Osteoblast (primary cell): ENCODE measurements around the gene PPFIBP2. TPM values are rescaled to one million over a fixed set of nuclear protein-coding genes. Genes with fewer than 3 reads are reported as not detected.

Experiments
- DNase-seq: peaks from one replicate; pipeline ENCODE4 v3.0.0; 2011; ENCODE audit warnings: low spot score, mixed read lengths; ENCODE audit not compliant: insufficient read length; ENCODE audit errors: missing footprints
- H2AFZ ChIP-seq: 2 replicates; pipeline ENCODE4 v1.6.0; 2011; ENCODE audit warnings: mild to moderate bottlenecking, low read length
- H3K27ac ChIP-seq: 2 replicates; pipeline ENCODE4 v1.5.1; 2011; ENCODE audit warnings: mild to moderate bottlenecking, low read depth, low read length, moderate library complexity
- H3K27me3 ChIP-seq: 2 replicates; pipeline ENCODE4 v1.6.0; 2012; ENCODE audit warnings: mild to moderate bottlenecking, control low read depth, inconsistent platforms, low read length, moderate library complexity; ENCODE audit not compliant: insufficient read depth
- H3K36me3 ChIP-seq: 2 replicates; pipeline ENCODE4 v1.5.1; 2011; ENCODE audit warnings: mild to moderate bottlenecking, low read length, control low read depth, moderate library complexity; ENCODE audit not compliant: insufficient read depth
- H3K4me1 ChIP-seq: 2 replicates; pipeline ENCODE4 v1.5.1; 2011; ENCODE audit warnings: mild to moderate bottlenecking, low read length, control low read depth, moderate library complexity; ENCODE audit not compliant: insufficient read depth
- H3K4me2 ChIP-seq: 2 replicates; pipeline ENCODE4 v1.6.0; 2011; ENCODE audit warnings: mild to moderate bottlenecking, low read length; ENCODE audit not compliant: insufficient read depth
- H3K4me3 ChIP-seq: fragments of 200-600 bp; sonication (generic); 3 replicates; pipeline ENCODE4 v1.5.1; 2012; ENCODE audit warnings: mild to moderate bottlenecking, low read length, inconsistent platforms; ENCODE audit not compliant: insufficient read depth
- H3K79me2 ChIP-seq: 2 replicates; pipeline ENCODE4 v1.6.0; 2012; ENCODE audit warnings: mild to moderate bottlenecking, low read length, control low read depth, inconsistent platforms; ENCODE audit not compliant: insufficient read depth
- H3K9me3 ChIP-seq: 2 replicates; pipeline ENCODE4 v1.5.1; 2011; ENCODE audit warnings: low read depth, low read length, control low read depth
- H4K20me1 ChIP-seq: 2 replicates; pipeline ENCODE4 v1.6.0; 2012; ENCODE audit warnings: mild to moderate bottlenecking, low read length, control low read depth; ENCODE audit not compliant: insufficient read depth
- total RNA-seq: library from RNA; depleted of rRNA; stranded (reverse); fragments of >200 nt; gene quantifications from 2 replicates; pipeline ENCODE4 v1.2.3, GENCODE V29; 2012
- TF ChIP-seq, protein P1 (sequence below): IDR thresholded peaks from 2 replicates; pipeline ENCODE4 v1.5.1; 2011; ENCODE audit warnings: mild to moderate bottlenecking, low read depth, low read length, moderate library complexity; ENCODE audit errors: extremely low read depth

Gene PPFIBP2
- total RNA-seq, 1 donor, result 25.0 TPM

DNA sequence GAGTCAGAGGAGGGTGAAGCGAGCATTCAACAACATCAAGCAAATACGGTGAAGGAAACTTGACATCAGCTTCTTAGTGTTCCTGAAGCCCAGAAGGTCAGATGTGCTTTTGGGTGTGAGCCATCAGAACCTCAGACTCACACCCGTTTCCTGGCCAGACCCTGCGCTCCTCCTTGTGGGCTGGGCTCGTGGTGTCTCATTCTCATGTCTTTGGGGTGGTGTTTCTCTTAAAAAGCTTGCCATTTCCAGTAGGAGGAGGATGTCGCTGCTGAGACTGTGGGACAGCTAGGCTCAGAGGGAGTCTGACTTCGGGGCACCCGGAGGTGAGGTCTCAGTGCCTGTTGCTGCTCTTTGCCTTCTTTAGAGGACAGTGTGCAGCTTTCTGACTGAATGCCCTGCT, 24.2 kb downstream of the PPFIBP2 start:
- Histone ChIP-seq H2AFZ (no peak overlapping the region), H3K4me3 (no peak overlapping the region), H3K27me3 (peaks cover 6% of the 10 kb centered on the region)

DNA sequence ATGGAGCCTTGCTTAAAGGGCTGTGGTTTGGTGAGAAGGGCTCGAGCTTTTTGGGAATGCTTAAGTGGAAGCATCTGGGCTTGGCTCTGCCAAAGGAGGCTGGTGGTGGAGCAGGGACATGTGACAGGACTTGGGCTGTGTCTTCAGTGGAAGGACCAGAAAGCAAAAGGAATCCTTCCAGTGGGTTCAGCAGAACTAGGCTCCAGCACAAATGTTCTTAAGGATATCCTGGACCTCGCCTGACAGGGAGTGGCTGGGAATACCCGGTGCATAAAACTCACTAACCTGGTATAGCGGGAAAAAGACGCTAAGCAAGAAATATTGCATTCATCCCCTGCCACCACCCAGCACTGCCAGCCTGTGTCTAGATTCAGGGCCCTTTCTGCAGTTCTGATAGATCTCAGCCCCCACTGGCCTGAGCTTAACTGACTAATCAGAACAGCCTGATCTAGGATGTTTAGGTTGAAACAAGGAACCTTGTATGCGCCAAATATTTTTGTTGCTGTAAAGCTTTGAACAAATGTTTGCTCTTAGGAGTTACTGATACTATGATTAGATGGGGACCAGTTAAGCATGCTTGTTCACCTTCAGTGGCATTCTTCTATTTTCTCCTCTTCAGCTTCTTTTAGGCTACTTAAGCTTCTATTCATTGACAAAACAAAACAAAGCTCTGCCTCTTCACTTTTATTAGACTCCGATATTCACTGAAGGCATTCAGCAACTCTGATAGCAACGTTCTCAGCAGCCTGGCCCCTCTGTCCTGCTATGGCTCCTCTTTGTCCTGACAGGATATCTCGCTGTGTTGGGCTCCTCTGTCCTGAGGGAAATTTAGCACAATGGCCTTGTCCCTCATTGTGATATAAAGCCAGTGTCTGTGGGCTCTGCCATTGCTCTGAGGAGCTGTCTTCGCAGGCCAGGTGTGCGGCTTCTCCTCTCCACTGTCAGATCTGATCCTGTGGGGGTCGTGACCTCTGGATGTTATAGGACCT, 25.0 kb downstream of the PPFIBP2 start:
- Histone ChIP-seq H3K4me2 (no peak overlapping the region), H3K79me2 (no peaks in the 10 kb centered on the region), H3K4me3 (no peak overlapping the region), H3K9me3 (no peaks in the 10 kb centered on the region), H3K36me3 (no peaks in the 10 kb centered on the region), H3K27me3 (peaks cover 6% of the 10 kb centered on the region), H2AFZ (no peak overlapping the region), H3K4me1 (no peaks in the 10 kb centered on the region), H3K27ac (no peak overlapping the region), H4K20me1 (no peaks in the 10 kb centered on the region)
- peak; percentile 66 for DNase-seq
- TF ChIP-seq, protein P1, sequence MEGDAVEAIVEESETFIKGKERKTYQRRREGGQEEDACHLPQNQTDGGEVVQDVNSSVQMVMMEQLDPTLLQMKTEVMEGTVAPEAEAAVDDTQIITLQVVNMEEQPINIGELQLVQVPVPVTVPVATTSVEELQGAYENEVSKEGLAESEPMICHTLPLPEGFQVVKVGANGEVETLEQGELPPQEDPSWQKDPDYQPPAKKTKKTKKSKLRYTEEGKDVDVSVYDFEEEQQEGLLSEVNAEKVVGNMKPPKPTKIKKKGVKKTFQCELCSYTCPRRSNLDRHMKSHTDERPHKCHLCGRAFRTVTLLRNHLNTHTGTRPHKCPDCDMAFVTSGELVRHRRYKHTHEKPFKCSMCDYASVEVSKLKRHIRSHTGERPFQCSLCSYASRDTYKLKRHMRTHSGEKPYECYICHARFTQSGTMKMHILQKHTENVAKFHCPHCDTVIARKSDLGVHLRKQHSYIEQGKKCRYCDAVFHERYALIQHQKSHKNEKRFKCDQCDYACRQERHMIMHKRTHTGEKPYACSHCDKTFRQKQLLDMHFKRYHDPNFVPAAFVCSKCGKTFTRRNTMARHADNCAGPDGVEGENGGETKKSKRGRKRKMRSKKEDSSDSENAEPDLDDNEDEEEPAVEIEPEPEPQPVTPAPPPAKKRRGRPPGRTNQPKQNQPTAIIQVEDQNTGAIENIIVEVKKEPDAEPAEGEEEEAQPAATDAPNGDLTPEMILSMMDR, result no peak

More for the DNA sequence above, 24.2 kb downstream of the PPFIBP2 start:
- Histone ChIP-seq H3K36me3 (no peaks in the 10 kb centered on the region), H3K4me2 (no peak overlapping the region), H4K20me1 (no peaks in the 10 kb centered on the region), H3K79me2 (no peaks in the 10 kb centered on the region), H3K9me3 (no peaks in the 10 kb centered on the region), H3K27ac (no peak overlapping the region), H3K4me1 (no peaks in the 10 kb centered on the region)
- TF ChIP-seq, protein P1, result no peak
- no peak for DNase-seq

DNA sequence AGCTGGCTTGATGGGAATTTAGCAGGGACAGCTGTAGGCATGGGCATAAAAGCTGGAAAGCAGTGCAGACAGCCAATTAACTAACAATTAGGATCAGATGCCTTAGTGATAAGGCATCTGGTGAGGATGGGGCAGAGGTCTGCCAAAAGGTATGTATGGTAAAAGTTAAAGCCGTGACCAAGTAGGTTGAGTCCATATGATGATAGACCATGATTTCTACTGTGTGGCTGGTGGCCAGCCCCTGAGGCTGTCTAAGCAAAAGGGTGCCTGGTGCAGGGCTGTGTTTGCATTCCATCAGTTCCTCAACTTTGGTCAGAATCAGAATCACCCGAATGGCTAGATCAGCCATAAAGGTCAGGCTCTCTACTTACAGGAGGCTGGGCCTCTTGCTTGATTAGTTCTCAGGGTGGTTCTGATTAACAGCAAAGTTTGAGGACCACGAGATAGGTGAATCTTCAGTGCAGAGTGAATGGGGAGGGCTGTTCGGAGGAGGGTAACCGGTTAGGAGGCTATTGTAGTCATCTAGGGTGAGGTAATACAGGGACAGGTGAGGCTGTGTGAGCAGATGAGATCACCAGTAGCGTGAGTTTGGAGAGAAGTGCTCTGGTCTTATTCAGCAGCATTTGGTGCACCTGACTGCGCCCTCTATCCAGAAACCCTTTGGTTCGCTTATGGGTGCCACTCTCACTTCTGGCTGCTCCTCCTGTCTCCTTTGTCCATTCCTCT, 27.2 kb downstream of the PPFIBP2 start:
- Histone ChIP-seq H3K4me3 (no peak overlapping the region), H4K20me1 (no peaks in the 10 kb centered on the region), H3K27ac (no peak overlapping the region), H3K36me3 (no peaks in the 10 kb centered on the region), H2AFZ (no peak overlapping the region), H3K4me2 (no peak overlapping the region), H3K9me3 (no peaks in the 10 kb centered on the region), H3K4me1 (no peaks in the 10 kb centered on the region), H3K79me2 (no peaks in the 10 kb centered on the region), H3K27me3 (peaks cover 6% of the 10 kb centered on the region)
- DNase-seq, result no peak
- TF ChIP-seq, protein P1, result no peak

DNA sequence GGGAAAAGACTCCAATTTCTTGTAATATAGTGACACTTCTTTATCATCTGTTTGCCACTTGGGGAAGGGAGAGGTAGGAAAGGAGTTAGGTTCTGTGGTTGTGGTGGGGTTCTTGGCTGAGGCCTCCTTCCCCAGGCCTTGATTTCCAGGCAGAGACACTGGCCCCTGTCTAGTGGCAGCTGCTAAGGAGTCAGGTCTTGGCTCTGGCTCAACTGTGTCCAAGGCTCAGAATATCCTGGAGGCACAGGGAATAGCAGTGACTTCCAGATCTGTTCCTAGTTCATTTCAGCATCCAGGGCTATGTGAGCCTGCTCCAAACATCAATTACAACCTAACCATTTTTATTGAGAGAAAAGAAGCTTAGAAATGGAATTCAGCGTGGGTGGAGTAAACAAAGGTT, 29.5 kb downstream of the PPFIBP2 start:
- no peaks in the 10 kb centered on the region for H3K4me1 ChIP-seq
- H3K4me2 ChIP-seq, result no peak overlapping the region
- TF ChIP-seq, protein P1, result no peak
- H3K4me3 ChIP-seq, result no peak overlapping the region
- DNase-seq, result no peak
- H3K27ac ChIP-seq, result no peak overlapping the region
- H3K79me2 ChIP-seq, result no peaks in the 10 kb centered on the region
- no peaks in the 10 kb centered on the region for H4K20me1 ChIP-seq
- H3K9me3 ChIP-seq, result no peaks in the 10 kb centered on the region
- no peaks in the 10 kb centered on the region for H3K36me3 ChIP-seq
- H3K27me3 ChIP-seq, result peaks cover 3% of the 10 kb centered on the region
- H2AFZ ChIP-seq, result no peak overlapping the region
